ENCODE results near the gene CXorf65.

CXorf65 gene

DNA sequence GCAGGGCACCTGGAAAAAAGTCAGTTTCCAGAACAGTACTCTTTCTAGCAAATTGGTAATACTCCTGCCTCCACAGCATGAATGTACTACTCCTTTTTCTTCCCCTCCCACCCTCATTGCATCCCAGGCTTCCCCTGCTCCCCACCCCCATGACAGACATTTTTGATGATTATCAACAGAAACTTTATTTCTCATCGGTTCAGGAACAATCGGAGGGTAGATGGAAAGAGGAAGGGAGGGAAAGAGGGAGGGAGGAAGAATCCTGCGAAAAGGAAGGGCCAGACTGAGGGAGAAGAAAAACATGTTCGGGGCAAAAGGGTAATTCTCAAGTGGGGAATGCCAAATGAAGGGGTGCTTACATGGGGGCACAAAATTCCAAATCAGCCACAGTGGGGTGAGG is 705 bp upstream of the CXorf65 start:
- DNase-seq (ENCODE audit: low spot score), result no peak

DNA sequence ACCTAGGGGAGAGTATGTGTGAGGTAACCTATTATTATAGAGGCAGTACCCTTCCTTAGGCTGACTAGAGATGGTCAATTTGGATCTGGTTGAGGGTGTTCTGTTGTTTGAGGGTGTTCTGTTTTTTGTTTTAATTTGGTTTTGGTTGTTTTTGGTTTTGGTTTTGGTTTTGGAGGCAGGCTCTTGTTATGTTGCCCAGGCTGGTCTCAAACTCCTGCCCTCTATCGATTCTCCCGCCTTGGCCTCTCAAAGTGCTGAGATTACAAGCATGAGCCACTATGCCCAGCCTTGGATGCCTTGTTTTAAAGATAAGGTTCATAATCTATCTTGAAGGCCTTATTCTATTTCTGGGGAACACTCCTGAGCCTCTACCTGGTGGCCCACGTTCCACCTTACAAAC is 912 bp downstream of the CXorf65 start:
- no peak for DNase-seq (ENCODE audit: low spot score)

GRCh38 chrX:71103110-71103983 is 3.2 kb downstream of the CXorf65 start:
- no peak for DNase-seq (ENCODE audit: low spot score)

- no peak for DNase-seq (ENCODE audit: low spot score)
These were observed 4.2 kb downstream of the CXorf65 start for GRCh38 chrX:71102292-71102691.

- no peak for DNase-seq (ENCODE audit: low spot score)
These were observed 5.7 kb downstream of the CXorf65 start for GRCh38 chrX:71100581-71101505.

GRCh38 chrX:71099736-71100135 is 6.8 kb downstream of the CXorf65 start:
- DNase-seq (ENCODE audit: low spot score), result no peak

GRCh38 chrX:71098951-71099506 is 7.5 kb downstream of the CXorf65 start:
- no peak for DNase-seq (ENCODE audit: low spot score)

DNA sequence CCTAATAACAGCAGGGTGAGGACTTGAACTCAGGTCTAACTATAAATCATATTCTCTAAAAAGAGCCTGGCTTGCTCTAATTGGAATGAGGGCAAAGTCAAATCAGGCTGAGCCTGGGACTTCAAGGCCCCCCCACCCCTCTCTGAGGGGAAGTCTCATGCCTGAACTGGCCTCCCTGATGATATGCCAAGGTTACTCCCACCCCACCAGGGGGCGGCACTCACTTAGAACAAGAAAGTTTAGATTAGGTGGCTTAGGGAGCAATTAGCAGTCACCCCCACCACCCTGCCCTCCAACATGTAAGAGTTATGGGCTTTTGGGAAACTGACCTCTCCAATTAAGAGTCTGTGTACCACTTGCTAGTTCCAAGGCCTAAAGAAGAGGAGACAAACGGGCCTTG is 8.2 kb downstream of the CXorf65 start:
- DNase-seq (ENCODE audit: low spot score), result peak; percentile 67

- DNase-seq (ENCODE audit: low spot score), result no peak
These were observed 9.8 kb downstream of the CXorf65 start for GRCh38 chrX:71096760-71097032.

GRCh38 chrX:71095981-71096759 is 10.4 kb downstream of the CXorf65 start:
- no peak for DNase-seq (ENCODE audit: low spot score)

DNA sequence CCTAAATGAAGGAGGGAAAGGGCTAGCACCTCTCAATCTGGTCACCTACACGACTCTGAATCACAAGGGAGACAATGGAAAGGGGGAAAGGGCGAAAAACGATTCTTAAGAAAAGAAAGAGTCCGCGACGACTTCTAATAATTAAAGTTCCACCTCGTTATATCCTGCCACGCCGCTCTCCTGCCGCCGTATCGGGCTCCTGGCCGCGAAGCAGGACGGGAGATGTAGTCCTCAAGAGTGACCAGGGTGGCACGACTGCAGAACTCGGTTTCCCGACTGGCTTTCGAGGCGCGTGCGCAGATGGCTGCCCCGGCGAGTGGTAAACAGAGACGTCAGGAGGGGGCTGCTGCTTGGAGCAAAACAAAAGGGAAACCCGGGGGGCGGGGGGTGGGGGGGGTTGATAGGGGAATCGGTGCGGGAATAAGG is 11.0 kb downstream of the CXorf65 start, which contains the start of gene FOXO4:
Gene FOXO4, plus strand, starts transcription at position 297 of the 426 bp plus-strand sequence. CDS start 678 bp downstream, outside the sequence.
- peak; percentile 89 for DNase-seq (ENCODE audit: low spot score)

DNA sequence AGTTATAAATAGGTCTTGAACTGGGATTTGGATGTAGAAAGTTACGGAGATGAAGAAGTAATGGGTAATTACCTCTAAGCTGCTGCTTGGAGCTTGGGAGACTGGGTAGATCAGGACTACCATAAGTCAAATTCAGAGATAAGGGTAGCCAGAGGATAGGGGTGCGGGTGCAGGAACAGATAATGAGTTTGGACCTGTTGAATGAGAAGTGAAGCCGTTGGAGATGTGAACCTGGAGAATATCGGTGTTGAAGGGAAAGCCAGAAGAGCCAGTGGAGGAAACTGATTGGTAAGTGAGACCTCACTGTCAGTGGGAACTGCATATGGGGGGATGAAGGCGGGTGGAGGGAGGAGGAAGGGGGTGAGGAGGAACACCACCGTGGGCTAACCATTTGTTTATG is 11.5 kb downstream of the CXorf65 start:
- DNase-seq (ENCODE audit: low spot score), result no peak

GRCh38 chrX:71091263-71091662 is 15.3 kb downstream of the CXorf65 start:
- no peak for DNase-seq (ENCODE audit: low spot score)

GRCh38 chrX:71085900-71086299 is 20.6 kb downstream of the CXorf65 start:
- no peak for DNase-seq (ENCODE audit: low spot score)

GRCh38 chrX:71082822-71083221 is 23.7 kb downstream of the CXorf65 start:
- no peak for DNase-seq (ENCODE audit: low spot score)

GRCh38 chrX:71082124-71082647 is 24.4 kb downstream of the CXorf65 start:
- DNase-seq (ENCODE audit: low spot score), result no peak

- DNase-seq (ENCODE audit: low spot score), result no peak
These were observed 25.0 kb downstream of the CXorf65 start for GRCh38 chrX:71081330-71082123.

DNA sequence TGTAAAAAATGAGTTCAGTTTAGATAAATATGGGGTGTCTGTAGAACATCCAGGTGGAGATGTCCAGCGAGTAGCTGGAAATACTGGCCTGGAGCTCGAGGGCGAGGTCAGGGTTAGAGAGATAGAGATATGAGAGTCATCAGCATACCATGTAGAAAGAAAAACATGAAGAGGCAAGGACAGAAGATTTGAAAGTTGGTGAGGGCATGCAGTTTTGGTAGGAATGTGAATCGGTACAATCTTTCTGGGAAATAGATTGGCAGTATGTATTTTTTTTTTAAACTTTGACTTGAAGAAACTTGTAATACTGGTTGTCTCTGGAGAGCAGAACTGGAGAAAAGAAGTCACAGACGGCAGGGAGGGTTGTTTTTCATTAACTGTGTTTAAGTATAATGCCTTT is 36.0 kb downstream of the CXorf65 start:
- no peak for DNase-seq (ENCODE audit: low spot score)

GRCh38 chrX:71068044-71068918 is 38.3 kb downstream of the CXorf65 start, which contains the start of gene SNX12:
Gene SNX12 (minus strand): TSS chrX:71068334. CDS start chrX:71068306, 28 bp downstream.
- peak; percentile 89 for DNase-seq (ENCODE audit: low spot score)

DNA sequence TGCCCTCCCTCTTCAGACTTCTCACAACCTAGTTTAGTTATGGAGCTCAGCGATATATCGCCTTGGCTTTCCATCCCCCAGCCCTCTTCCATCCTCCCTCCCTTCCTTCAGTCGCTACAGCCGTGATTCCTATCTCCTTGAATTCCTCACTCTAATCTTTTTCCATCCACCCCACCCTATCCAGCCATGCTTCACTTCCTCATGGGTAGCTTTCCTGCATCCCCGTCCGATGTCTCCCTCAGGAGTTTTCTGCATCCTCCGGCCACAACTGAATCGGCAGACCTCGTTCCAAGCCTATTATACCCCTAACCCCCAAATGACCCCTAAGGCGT is 38.9 kb downstream of the CXorf65 start:
- DNase-seq (ENCODE audit: low spot score), result no peak
